Fibroblast of the aortic adventitia (primary cell): Measurements from ENCODE around the gene USH1G. TPM values are rescaled to one million over a fixed set of nuclear protein-coding genes. Genes with fewer than 3 reads are reported as not detected.

Source experiments
- DNase-seq: peaks from one replicate; pipeline ENCODE4 v3.0.0-alpha.2; 2010; ENCODE audit warnings: low read depth
- H3K4me3 ChIP-seq: 2 replicates; pipeline ENCODE4 v1.5.1; 2011; ENCODE audit warnings: low read depth, mild to moderate bottlenecking, control low read depth, low read length, moderate library complexity
- total RNA-seq: library from RNA; depleted of rRNA; stranded (reverse); fragments of >200 nt; gene quantifications from 2 replicates; pipeline ENCODE4 v1.2.3, GENCODE V29; 2012; ENCODE audit warnings: low replicate concordance
- TF ChIP-seq, protein P1 (sequence below): IDR thresholded peaks from 2 replicates; pipeline ENCODE4 v1.5.1; 2011; ENCODE audit warnings: mild to moderate bottlenecking, low read length, control low read depth, inconsistent platforms; ENCODE audit not compliant: insufficient read depth

Gene USH1G
- total RNA-seq, 1 donor, result not detected

GRCh38 chr17:74921026-74921681 is 1.9 kb downstream of the USH1G start:
- TF ChIP-seq, protein P1, sequence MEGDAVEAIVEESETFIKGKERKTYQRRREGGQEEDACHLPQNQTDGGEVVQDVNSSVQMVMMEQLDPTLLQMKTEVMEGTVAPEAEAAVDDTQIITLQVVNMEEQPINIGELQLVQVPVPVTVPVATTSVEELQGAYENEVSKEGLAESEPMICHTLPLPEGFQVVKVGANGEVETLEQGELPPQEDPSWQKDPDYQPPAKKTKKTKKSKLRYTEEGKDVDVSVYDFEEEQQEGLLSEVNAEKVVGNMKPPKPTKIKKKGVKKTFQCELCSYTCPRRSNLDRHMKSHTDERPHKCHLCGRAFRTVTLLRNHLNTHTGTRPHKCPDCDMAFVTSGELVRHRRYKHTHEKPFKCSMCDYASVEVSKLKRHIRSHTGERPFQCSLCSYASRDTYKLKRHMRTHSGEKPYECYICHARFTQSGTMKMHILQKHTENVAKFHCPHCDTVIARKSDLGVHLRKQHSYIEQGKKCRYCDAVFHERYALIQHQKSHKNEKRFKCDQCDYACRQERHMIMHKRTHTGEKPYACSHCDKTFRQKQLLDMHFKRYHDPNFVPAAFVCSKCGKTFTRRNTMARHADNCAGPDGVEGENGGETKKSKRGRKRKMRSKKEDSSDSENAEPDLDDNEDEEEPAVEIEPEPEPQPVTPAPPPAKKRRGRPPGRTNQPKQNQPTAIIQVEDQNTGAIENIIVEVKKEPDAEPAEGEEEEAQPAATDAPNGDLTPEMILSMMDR, result no peak
- DNase-seq, result no peak
- no peak overlapping the region for H3K4me3 ChIP-seq

GRCh38 chr17:74920642-74921025 is 2.4 kb downstream of the USH1G start:
- DNase-seq, result no peak
- H3K4me3 ChIP-seq, result no peak overlapping the region
- TF ChIP-seq, protein P1, result no peak

DNA sequence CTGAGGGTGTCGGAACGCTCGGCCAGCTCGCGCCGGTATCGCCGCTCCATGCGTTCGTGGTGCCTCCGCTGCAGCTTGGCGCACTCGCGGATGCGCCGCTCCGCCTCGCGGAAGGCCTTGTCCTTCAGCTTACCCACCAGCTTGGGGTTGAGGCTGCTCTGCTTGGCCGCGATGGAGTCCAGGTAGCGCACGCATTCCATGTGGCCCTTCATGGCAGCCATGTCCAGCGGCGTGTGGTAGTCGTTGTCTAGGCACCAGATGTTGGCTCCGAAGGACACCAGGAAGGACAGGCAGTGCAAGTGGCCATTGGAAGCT is 2.8 kb downstream of the USH1G start:
- TF ChIP-seq, protein P1, result no peak
- no peak overlapping the region for H3K4me3 ChIP-seq
- no peak for DNase-seq

- DNase-seq, result peak; percentile 7
- TF ChIP-seq, protein P1, result peak; percentile 30
- H3K4me3 ChIP-seq, result no peak overlapping the region
Observed at GRCh38 chr17:74919440-74920305, 3.4 kb downstream of the USH1G start.

- no peak overlapping the region for H3K4me3 ChIP-seq
- TF ChIP-seq, protein P1, result no peak
- DNase-seq, result no peak
Observed at GRCh38 chr17:74918906-74919305, 4.1 kb downstream of the USH1G start.

GRCh38 chr17:74917430-74917829 is 5.6 kb downstream of the USH1G start:
- H3K4me3 ChIP-seq, result no peak overlapping the region
- no peak for DNase-seq
- TF ChIP-seq, protein P1, result no peak

GRCh38 chr17:74916851-74917199 is 6.2 kb downstream of the USH1G start:
- TF ChIP-seq, protein P1, result no peak
- no peak overlapping the region for H3K4me3 ChIP-seq
- DNase-seq, result no peak
